Choroid plexus epithelial cell (primary cell): ENCODE measurements around the gene SOX8.

Source experiments
- DNase-seq: peaks from one replicate; pipeline ENCODE4 v3.0.0-alpha.2; 2010; ENCODE audit warnings: low read depth
- H3K4me3 ChIP-seq: 2 replicates; pipeline ENCODE4 v1.5.1; 2011; ENCODE audit warnings: low read depth, mild to moderate bottlenecking, control low read depth, low read length, moderate library complexity
- TF ChIP-seq, protein P1 (sequence below): conservative IDR thresholded peaks from 2 replicates; pipeline ENCODE4 v1.5.1; 2011; ENCODE audit warnings: low read depth, mild to moderate bottlenecking, control low read depth, inconsistent platforms, low read length, moderate library complexity

The SOX8 gene

DNA sequence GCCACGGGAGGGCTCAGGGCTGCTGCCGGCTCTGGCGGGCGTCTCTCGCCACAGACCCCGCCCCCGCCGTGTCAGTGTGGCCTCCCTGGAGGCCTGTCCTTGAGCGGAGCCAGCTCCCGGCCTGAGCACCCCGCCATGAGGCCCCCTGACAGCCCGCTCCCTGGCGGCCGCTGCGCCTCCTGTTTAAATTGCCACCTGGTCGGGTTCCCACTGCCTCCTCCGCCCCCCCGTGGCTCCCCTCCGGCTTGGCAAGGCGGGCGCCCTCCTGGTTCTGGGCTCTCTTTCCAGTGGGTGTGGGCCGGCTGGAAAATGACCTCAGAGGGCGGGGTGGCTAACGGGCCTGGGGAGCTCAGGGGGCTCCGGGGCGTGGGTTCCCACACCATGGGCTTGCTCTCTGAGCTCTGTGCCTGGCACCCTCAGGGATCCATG lies 48.9 kb downstream of the SOX8 start:
- DNase-seq = no peak
- TF ChIP-seq, protein P1, sequence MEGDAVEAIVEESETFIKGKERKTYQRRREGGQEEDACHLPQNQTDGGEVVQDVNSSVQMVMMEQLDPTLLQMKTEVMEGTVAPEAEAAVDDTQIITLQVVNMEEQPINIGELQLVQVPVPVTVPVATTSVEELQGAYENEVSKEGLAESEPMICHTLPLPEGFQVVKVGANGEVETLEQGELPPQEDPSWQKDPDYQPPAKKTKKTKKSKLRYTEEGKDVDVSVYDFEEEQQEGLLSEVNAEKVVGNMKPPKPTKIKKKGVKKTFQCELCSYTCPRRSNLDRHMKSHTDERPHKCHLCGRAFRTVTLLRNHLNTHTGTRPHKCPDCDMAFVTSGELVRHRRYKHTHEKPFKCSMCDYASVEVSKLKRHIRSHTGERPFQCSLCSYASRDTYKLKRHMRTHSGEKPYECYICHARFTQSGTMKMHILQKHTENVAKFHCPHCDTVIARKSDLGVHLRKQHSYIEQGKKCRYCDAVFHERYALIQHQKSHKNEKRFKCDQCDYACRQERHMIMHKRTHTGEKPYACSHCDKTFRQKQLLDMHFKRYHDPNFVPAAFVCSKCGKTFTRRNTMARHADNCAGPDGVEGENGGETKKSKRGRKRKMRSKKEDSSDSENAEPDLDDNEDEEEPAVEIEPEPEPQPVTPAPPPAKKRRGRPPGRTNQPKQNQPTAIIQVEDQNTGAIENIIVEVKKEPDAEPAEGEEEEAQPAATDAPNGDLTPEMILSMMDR = no peak
- no peak overlapping the region for H3K4me3 ChIP-seq

GRCh38 chr16:1031666-1032065 lies 50.1 kb downstream of the SOX8 start:
- DNase-seq = no peak
- TF ChIP-seq, protein P1 = no peak
- no peak overlapping the region for H3K4me3 ChIP-seq

- no peak for DNase-seq
- no peak overlapping the region for H3K4me3 ChIP-seq
- TF ChIP-seq, protein P1 = no peak
These were observed 51.0 kb downstream of the SOX8 start for GRCh38 chr16:1032607-1033006.

- no peak overlapping the region for H3K4me3 ChIP-seq
- TF ChIP-seq, protein P1 = no peak
- no peak for DNase-seq
These were observed 51.6 kb downstream of the SOX8 start for GRCh38 chr16:1033128-1033679.

- H3K4me3 ChIP-seq = no peak overlapping the region
- no peak for DNase-seq
- TF ChIP-seq, protein P1 = no peak
These were observed 52.9 kb downstream of the SOX8 start for GRCh38 chr16:1034230-1035065.

DNA sequence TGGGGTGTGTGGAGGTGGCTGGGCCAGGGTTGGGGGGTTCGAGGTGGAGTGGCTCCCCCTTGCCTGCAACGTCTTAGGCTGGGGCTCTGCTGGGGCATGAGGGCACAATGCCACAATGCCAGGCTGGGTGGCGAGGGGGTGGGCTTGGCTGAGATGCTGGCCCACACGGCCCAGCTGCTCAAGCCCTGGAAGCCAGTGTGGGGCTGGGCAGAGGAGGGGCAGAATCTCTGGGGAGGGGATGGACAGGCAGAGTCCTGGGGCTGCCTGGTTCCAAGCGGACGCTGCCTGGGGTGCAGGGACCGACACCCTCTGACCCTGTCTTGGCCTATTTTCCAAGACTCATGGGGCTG lies 53.5 kb downstream of the SOX8 start:
- H3K4me3 ChIP-seq = no peak overlapping the region
- TF ChIP-seq, protein P1 = no peak
- DNase-seq = no peak

GRCh38 chr16:1036166-1036565 lies 54.6 kb downstream of the SOX8 start:
- no peak overlapping the region for H3K4me3 ChIP-seq
- TF ChIP-seq, protein P1 = no peak
- no peak for DNase-seq
